Measurements from ENCODE around the gene MTG2.
"Not testable (repeated sequence)": the region's sequence is repeated elsewhere in the genome, so short reads cannot be mapped to it uniquely, and the experiment has no call there.

Gene MTG2

GRCh38 chr20:62141397-62142251 lies 41.2 kb upstream of the MTG2 start:
- DNase-seq (ENCODE audit: insufficient read length, low spot score) (no peak), FAIRE-seq (no peak)
- no peak for TF ChIP-seq POLR2A (IDR thresholded peaks at IDR 0.05; ENCODE audit: low read depth, low read length)

- DNase-seq (ENCODE audit: insufficient read length, low spot score) (no peak), FAIRE-seq (no peak)
- TF ChIP-seq POLR2A (IDR thresholded peaks at IDR 0.05; ENCODE audit: low read depth, low read length), result no peak
Measured at GRCh38 chr20:62142252-62143080, 40.4 kb upstream of the MTG2 start.

- TF ChIP-seq POLR2A (IDR thresholded peaks at IDR 0.05; ENCODE audit: low read depth, low read length), result peak; percentile 97
- no peak for FAIRE-seq
- DNase-seq (ENCODE audit: insufficient read length, low spot score), result peak; percentile 86
Measured at GRCh38 chr20:62143081-62143956, 39.5 kb upstream of the MTG2 start, which contains the start of the genes PSMA7 and SS18L1. Gene PSMA7, minus strand, starts transcription at chr20:62143394. Its CDS starts 91 bp downstream, at chr20:62143303. Gene SS18L1, plus strand, starts transcription at chr20:62143769. Its CDS starts 52 bp downstream, at chr20:62143821.

GRCh38 chr20:62143957-62144825 lies 38.6 kb upstream of the MTG2 start:
- DNase-seq (ENCODE audit: insufficient read length, low spot score) (no peak), FAIRE-seq (no peak)
- TF ChIP-seq POLR2A (IDR thresholded peaks at IDR 0.05; ENCODE audit: low read depth, low read length), result peak; percentile 51; the same call in 1 of the 2 replicates

GRCh38 chr20:62145688-62146018 lies 37.2 kb upstream of the MTG2 start:
- DNase-seq (ENCODE audit: insufficient read length, low spot score) (no peak), FAIRE-seq (no peak)
- no peak for TF ChIP-seq POLR2A (IDR thresholded peaks at IDR 0.05; ENCODE audit: low read depth, low read length)

GRCh38 chr20:62146019-62146755 lies 36.6 kb upstream of the MTG2 start:
- DNase-seq (ENCODE audit: insufficient read length, low spot score) (no peak), FAIRE-seq (no peak)
- TF ChIP-seq POLR2A (IDR thresholded peaks at IDR 0.05; ENCODE audit: low read depth, low read length), result no peak

GRCh38 chr20:62147125-62147524 lies 35.7 kb upstream of the MTG2 start:
- FAIRE-seq, result no peak
- TF ChIP-seq POLR2A (IDR thresholded peaks at IDR 0.05; ENCODE audit: low read depth, low read length), result no peak
- no peak for DNase-seq (ENCODE audit: insufficient read length, low spot score)

GRCh38 chr20:62147528-62147927 lies 35.3 kb upstream of the MTG2 start:
- no peak for FAIRE-seq
- no peak for TF ChIP-seq POLR2A (IDR thresholded peaks at IDR 0.05; ENCODE audit: low read depth, low read length)
- no peak for DNase-seq (ENCODE audit: insufficient read length, low spot score)

- not testable (repeated sequence) for FAIRE-seq; DNase-seq (ENCODE audit: insufficient read length, low spot score)
Measured at GRCh38 chr20:62148383-62148782, 34.4 kb upstream of the MTG2 start.

- no peak for TF ChIP-seq POLR2A (IDR thresholded peaks at IDR 0.05; ENCODE audit: low read depth, low read length)
- FAIRE-seq, result no peak
- no peak for DNase-seq (ENCODE audit: insufficient read length, low spot score)
Measured at GRCh38 chr20:62148908-62149314, 33.9 kb upstream of the MTG2 start.

- no peak for TF ChIP-seq POLR2A (IDR thresholded peaks at IDR 0.05; ENCODE audit: low read depth, low read length)
- FAIRE-seq (no peak), DNase-seq (ENCODE audit: insufficient read length, low spot score) (no peak)
Measured at GRCh38 chr20:62149532-62150309, 33.1 kb upstream of the MTG2 start.

GRCh38 chr20:62150310-62150575 lies 32.6 kb upstream of the MTG2 start:
- FAIRE-seq (no peak), DNase-seq (ENCODE audit: insufficient read length, low spot score) (no peak)
- no peak for TF ChIP-seq POLR2A (IDR thresholded peaks at IDR 0.05; ENCODE audit: low read depth, low read length)
